Measurements from ENCODE around the gene MRTFB. TPM values are rescaled to one million over a fixed set of nuclear protein-coding genes. Genes with fewer than 3 reads are reported as not detected.

MRTFB gene
- total and polyA plus RNA-seq, 2 of the 13 experiments (the other 11 are each of a cell fraction or from before 2014, with no cell fraction given): 11.4 to 14.0 TPM

- in situ Hi-C loops (cut with HindIII; ENCODE audit: extremely low pct_ligation_motif_present, low pct_unique_long_range_greater_than_20kb): no loop called here
- Histone ChIP-seq H3K9ac (ENCODE audit: insufficient read depth, low read depth, low read length) (no peak overlapping the region), H3K27me3 (ENCODE audit: control insufficient read depth in 1 of 2, insufficient read depth in 2 of 2, low read length in 2 of 2) (no peaks in the 10 kb centered on the region), H3K4me3 (replicated peaks in 1 of 3; ENCODE audit: insufficient read depth in 1 of 3, low read depth in 2 of 3, low read length in 3 of 3) (no peak overlapping the region), H3K79me2 (ENCODE audit: insufficient read depth, low read length) (no peaks in the 10 kb centered on the region), H3K4me2 (ENCODE audit: low read depth, low read length) (no peak overlapping the region), H4K20me1 (ENCODE audit: insufficient read depth, low read length) (no peaks in the 10 kb centered on the region), H3K4me1 (ENCODE audit: insufficient read depth, low read length) (peaks cover 19% of the 10 kb centered on the region), H2AFZ (ENCODE audit: low read length) (no peak overlapping the region), H3K9me3 (ENCODE audit: low read length) (no peaks in the 10 kb centered on the region), H3K27ac (ENCODE audit: extremely low read length, insufficient read depth, low read length) (peak overlapping the region; percentile 0), H3K36me3 (replicated peaks in 1 of 2; ENCODE audit: control insufficient read depth in 1 of 2, insufficient read depth in 2 of 2, low read length in 2 of 2) (0 out of 5 replicates have a peak, but pooled peaks cover 0 to 1% of the 10 kb centered on the region in 2 experiments)
- ChIA-PET CTCF (ENCODE audit: low intra/inter-chr PET ratio, low total read pairs) (no interaction called here), POLR2A (no interaction called here)
- no peak for FAIRE-seq
- BruUV-seq (replicated peaks): no TSS peak
- peak; percentile 82 for ATAC-seq
- DNase-seq (ENCODE audit: low spot score): peak; percentile 54
- intact Hi-C loops (cut with micrococcal nuclease; ENCODE audit: unreplicated experiment): loop anchor here (10.0 kb wide), 1 partner anchor 128 kb away; the partner anchor contains the start of gene MRTFB
- TF ChIP-seq MED8 (CRISPR knock-in tag; IDR thresholded peaks at IDR 0.05; ENCODE audit: insufficient replicate concordance) (no peak), SAFB2 (CRISPR knock-in tag; IDR thresholded peaks at IDR 0.05; ENCODE audit: borderline replicate concordance, low read depth) (no peak), SMYD3 (CRISPR knock-in tag; IDR thresholded peaks at IDR 0.05) (no peak), ZNF83 (CRISPR knock-in tag; IDR thresholded peaks at IDR 0.05; ENCODE audit: borderline replicate concordance) (no peak), NFAT5 (CRISPR knock-in tag; IDR thresholded peaks at IDR 0.05) (no peak), DDIT3 (CRISPR knock-in tag; IDR thresholded peaks at IDR 0.05) (no peak), MAZ (IDR thresholded peaks at IDR 0.05; ENCODE audit: borderline replicate concordance, low read depth, low read length) (no peak), MAZ (CRISPR knock-in tag; IDR thresholded peaks at IDR 0.05; ENCODE audit: low read depth) (no peak), GABPB1 (CRISPR knock-in tag; IDR thresholded peaks at IDR 0.05) (no peak)
- TF ChIP-seq, protein P1, sequence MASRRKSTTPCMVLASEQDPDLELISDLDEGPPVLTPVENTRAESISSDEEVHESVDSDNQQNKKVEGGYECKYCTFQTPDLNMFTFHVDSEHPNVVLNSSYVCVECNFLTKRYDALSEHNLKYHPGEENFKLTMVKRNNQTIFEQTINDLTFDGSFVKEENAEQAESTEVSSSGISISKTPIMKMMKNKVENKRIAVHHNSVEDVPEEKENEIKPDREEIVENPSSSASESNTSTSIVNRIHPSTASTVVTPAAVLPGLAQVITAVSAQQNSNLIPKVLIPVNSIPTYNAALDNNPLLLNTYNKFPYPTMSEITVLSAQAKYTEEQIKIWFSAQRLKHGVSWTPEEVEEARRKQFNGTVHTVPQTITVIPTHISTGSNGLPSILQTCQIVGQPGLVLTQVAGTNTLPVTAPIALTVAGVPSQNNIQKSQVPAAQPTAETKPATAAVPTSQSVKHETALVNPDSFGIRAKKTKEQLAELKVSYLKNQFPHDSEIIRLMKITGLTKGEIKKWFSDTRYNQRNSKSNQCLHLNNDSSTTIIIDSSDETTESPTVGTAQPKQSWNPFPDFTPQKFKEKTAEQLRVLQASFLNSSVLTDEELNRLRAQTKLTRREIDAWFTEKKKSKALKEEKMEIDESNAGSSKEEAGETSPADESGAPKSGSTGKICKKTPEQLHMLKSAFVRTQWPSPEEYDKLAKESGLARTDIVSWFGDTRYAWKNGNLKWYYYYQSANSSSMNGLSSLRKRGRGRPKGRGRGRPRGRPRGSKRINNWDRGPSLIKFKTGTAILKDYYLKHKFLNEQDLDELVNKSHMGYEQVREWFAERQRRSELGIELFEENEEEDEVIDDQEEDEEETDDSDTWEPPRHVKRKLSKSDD (CRISPR knock-in tag; IDR thresholded peaks at IDR 0.05; ENCODE audit: low read depth): no peak
- TF ChIP-seq, protein P2, sequence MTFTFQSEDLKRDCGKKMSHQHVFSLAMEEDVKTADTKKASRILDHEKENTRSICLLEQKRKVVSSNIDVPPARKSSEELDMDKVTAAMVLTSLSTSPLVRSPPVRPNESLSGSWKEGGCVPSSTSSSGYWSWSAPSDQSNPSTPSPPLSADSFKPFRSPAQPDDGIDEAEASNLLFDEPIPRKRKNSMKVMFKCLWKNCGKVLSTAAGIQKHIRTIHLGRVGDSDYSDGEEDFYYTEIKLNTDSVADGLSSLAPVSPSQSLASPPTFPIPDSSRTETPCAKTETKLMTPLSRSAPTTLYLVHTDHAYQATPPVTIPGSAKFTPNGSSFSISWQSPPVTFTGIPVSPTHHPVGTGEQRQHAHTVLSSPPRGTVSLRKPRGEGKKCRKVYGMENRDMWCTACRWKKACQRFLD (CRISPR knock-in tag; IDR thresholded peaks at IDR 0.05; ENCODE audit: borderline replicate concordance): no peak
- TF ChIP-seq, protein P3, sequence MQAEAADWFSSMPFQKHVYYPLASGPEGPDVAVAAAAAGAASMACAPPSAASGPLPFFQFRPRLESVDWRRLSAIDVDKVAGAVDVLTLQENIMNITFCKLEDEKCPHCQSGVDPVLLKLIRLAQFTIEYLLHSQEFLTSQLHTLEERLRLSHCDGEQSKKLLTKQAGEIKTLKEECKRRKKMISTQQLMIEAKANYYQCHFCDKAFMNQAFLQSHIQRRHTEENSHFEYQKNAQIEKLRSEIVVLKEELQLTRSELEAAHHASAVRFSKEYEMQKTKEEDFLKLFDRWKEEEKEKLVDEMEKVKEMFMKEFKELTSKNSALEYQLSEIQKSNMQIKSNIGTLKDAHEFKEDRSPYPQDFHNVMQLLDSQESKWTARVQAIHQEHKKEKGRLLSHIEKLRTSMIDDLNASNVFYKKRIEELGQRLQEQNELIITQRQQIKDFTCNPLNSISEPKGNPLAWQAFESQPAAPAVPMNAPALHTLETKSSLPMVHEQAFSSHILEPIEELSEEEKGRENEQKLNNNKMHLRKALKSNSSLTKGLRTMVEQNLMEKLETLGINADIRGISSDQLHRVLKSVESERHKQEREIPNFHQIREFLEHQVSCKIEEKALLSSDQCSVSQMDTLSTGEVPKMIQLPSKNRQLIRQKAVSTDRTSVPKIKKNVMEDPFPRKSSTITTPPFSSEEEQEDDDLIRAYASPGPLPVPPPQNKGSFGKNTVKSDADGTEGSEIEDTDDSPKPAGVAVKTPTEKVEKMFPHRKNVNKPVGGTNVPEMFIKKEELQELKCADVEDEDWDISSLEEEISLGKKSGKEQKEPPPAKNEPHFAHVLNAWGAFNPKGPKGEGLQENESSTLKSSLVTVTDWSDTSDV (CRISPR knock-in tag; IDR thresholded peaks at IDR 0.05): no peak
Measured at GRCh38 chr16:14202697-14203096, 131.6 kb downstream of the MRTFB start.

Measured in HepG2 (cell line).